GM19043 (cell line): ENCODE data around the gene SNAPC3.
"Not testable (repeated sequence)": the region's sequence is repeated elsewhere in the genome, so short reads cannot be mapped to it uniquely, and the experiment has no call there.

Source experiments
- ATAC-seq: cut with Tn5 transposase; IDR thresholded peaks from one replicate; pipeline ENCODE4 v1.9.1; 2021; ENCODE audit warnings: low read depth; ENCODE audit not compliant: unreplicated experiment

SNAPC3 gene

DNA sequence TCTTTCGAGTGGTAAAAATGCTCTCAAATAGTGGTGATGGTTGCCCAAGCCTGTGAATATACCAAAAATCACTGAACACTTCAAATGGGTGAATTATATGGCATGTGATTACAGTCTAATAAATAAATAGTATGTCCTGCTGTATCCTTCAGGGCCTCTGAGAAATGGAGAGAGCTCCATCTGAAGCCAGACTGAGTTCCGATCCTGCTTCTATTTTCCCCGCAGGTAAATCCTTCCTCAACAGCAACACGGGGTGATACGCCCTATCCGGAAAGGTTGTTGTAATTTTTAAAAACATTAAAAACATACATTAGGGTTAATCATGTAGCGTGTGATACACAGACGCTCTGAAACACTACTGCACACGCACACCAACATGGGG, 695 bp upstream of the SNAPC3 start:
- no peak for ATAC-seq

DNA sequence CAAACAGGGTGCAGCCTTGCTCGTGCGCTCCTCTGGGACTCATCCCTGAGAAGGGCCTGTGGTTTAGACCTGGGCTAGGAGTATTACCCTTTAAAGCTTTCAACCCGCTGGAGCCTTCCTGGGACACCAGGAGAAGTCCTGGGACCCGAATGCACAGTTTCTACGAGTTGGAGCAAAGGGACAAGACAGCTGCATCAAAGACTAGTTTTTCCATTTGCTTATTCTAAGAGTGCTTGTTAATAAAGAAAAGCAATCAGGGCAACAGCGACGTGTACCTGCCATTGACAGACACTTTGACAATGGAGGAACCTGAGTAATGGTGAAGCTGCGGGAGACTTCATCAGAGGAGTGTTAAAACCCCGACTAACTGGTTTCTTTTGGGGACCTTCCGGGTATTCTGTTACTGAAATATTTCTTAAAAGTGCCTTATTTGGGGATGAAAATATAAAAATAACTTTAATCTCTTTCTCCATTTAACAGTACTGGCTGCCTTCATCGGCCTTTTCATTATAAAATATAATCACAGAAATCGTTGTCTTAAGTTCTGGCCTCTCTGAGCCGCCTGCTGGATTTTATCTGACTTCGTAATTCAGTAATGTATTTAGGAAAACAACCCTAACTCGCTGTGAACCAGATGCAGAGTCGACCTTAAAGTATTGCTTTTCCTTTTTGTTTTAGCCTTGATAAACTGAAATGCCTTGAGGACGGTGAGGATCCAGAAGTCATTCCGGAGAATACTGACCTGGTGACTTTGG, 732 bp downstream of the SNAPC3 start:
- peak; percentile 1 for ATAC-seq

DNA sequence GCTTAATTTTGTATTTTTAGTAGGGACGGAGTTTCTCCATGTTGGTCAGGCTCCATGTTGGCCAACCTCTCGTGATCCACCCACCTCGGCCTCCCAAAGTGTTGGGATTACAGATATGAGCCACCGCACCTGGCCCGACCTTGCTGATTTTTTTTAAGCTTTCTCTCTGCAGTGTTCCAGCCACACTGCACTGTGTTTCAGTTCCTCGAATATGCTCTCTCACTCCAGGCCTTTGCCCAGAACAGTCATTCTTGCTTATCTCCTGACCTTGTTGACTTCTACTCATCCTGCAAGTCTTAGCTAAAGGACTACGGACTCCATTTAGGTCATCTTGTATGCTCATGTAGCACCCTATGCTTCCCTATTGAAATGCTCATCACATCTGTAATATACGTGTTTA, 3.3 kb downstream of the SNAPC3 start:
- ATAC-seq: peak; percentile 39

DNA sequence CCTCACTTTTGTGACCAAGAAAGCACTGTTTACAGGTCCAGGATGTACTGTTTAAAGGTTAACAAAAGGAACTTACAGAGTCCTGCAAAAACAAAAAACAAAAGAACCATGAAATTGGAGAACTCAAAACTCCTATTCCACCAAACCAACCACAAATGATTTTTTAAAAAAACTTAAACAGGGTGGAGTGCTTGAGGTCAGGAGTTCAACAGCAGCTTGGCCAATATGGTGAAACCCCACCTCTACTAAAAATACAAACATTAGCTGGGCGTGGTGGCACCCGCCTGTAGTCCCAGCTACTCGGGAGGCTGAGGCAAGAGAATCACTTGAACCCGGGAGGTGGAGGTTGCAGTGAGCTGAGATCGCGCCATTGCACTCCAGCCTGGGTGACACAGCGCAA, 5.0 kb downstream of the SNAPC3 start:
- not testable (repeated sequence) for ATAC-seq

DNA sequence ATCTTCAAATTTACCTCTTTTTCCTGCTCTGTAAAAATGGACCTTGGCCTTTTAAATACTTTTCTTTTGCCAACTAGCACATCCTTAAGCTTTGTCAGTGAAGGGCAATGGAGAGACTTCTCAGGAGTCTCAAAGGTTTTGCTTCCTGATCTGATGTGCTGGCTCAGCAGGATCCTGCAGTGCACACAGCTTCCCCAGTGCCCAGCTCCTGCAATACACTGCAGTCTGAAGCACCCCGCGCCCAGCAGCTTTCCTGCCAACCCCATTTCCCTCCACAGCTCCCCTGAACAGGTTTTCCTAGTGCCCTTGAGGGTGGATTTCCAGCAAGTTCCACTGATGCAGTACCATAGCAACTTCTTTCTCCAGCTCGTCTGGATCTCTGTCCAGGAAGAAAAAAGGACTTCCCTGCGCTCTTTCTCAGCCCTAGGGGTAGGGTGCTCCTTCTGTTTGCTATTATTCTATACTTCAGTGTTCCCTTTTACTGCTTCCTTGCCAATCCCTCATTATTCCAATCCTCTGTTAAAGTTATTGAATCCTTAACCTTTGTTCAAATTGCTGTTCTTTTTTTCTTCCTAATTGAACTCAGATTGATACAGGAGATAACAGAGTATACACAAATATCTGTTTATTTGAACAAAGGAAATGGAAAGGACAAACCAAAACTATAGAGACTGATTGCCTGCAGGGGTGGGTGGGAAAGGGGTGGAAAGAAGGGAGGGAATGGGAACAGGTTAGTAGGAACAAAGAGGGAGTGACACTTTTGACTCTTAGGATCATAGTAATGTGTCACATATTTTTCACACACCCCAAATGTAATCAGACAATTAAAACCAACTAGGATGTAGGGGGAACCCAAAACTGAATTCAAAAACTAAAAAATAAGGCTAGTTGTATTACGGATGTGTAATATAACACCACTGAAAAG, 8.5 kb downstream of the SNAPC3 start:
- ATAC-seq: no peak

DNA sequence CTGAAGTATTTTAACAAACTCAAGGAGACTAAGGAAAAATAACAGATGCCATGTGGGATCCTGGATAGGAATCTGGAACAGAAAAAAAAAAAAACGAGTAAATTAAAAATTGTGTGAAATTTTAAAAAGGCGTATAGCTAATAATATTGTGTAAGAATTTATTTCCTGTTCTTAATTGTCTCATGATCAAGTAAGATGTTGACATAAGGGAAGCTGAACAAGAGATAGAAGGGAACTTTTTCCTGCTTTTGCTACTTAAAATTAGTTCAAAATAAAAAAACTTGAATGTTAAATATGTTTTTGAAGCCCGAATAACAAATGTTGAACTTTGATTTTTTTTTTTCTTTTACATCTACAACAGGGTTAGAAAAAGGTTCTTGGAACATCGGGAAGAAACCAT, 10.5 kb downstream of the SNAPC3 start:
- no peak for ATAC-seq

DNA sequence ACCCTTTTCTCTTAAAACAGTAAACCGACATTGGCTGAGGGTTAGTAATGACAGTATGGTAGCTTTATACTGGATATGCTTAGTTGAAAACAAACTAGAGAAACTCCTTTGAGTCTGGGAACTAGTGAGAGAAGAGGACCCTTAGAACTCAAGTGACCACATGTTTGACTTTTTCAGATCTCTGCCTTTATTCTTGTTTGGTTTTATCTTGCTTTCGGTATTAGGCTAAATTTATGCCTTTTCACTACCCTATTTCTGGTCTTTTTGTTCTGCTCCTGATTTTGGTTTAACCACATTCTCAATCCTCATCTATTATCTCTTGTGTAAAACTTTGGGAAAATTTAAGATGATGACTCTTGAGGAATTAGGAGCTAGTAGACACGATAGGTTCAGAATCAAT, 11.0 kb downstream of the SNAPC3 start:
- ATAC-seq: peak; percentile 55

DNA sequence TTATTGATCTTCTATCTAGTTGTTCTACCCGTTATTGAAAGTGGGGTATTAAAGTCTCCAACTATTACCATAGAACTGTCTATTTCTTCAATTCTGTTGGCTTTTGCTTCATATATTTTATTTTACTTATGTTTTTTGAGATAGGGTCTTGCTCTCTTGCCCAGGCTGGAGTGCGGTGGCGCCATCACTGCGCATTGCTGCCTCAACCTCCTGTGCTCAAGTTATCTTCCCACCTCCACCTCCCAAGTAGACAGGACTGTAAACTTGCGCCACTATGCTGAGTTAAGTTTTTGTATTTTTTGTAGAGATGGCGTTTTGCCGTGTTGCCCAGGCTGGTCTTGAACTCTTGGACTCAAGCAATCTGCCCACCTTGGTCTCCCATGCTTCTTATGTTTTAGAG, 16.2 kb downstream of the SNAPC3 start:
- no peak for ATAC-seq

DNA sequence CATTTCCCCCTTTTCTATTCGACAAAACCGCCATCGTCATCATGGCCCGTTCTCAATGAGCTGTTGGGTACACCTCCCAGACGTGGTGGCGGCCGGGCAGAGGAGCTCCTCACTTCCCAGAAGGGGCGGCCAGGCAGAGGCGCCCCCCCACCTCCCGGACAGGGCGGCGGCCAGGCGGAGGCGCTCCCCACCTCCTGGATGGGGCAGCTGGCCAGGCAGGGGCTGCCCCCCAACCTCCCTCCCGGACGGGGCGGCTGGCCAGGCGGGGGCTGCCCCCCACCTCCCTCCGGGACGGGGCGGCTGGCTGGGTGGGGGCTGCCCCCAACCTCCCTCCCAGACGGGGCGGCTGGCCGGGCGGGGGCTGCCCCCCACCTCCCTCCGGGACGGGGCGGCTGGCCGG, 19.2 kb downstream of the SNAPC3 start:
- not testable (repeated sequence) for ATAC-seq

DNA sequence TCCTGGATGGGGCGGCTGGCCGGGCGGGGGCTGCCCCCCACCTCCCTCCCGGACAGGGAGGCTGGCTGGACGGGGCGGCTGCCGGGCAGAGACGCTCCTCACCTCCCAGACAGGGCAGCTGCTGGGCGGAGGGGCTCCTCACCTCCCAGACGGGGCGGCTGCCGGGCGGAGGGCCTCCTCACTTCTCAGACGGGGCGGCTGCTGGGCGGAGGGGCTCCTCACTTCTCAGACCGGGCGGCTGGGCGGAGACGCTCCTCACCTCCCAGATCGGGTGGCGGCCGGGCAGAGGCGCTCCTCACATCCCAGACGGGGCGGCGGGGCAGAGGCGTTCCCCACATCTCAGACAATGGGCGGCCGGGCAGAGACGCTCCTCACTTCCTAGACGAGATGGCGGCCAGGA, 19.6 kb downstream of the SNAPC3 start:
- not testable (repeated sequence) for ATAC-seq

DNA sequence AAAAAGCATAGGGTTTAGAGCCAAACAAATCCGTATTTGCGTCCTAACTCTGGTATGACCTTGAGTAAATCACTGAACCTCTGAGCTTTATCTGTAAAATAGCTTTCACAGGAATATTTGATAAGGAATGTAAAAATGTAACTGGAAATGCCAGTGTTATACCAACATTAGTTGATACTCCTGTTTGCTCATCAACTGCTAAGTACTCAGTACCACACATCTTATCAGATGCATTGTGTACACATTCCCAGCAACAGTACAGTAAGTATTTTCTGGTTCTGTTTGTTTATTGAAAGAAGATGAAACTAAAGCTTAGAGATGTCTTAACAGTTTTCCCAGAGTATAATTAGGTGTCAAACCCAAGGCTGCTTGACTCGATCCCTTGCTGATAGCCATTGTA, 21.5 kb downstream of the SNAPC3 start:
- ATAC-seq: no peak

DNA sequence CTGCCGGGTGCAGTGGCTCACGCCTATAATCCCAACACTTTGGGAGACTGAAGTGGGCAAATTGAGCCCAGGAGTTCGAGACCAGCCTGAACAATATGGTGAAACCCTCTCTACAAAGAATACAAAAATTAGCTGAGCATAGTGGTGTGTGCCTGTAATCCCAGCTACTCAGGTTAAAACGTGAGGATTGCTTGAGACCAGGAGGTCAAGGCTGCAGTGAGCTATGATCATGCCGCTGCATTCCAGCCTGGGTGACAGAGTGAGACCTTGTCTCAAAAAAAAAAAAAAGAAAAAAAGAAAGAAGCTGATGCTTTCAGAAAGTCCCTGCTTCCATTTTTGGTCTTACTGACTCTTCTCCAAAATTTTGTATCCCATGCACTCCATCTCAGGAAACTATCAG, 31.3 kb downstream of the SNAPC3 start:
- ATAC-seq: no peak

DNA sequence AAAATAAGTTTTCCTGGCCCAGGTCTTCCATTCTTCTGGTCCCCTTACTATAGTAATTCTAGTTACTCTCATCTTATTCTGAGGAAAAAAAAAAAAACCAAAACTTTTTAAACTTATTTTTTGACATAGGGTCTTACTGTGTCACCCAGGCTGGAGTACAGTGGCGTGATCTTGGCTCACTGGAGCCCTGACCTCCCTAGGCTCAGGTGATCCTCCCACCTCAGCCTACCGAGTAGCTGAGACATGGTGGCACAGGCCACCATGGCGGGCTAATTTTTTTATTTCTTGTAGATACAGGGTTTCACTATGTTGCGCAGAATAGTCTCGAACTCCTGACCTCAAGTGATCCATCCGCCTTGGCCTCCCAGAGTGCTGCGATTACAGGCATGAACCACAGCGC, 38.4 kb downstream of the SNAPC3 start:
- ATAC-seq: no peak

DNA sequence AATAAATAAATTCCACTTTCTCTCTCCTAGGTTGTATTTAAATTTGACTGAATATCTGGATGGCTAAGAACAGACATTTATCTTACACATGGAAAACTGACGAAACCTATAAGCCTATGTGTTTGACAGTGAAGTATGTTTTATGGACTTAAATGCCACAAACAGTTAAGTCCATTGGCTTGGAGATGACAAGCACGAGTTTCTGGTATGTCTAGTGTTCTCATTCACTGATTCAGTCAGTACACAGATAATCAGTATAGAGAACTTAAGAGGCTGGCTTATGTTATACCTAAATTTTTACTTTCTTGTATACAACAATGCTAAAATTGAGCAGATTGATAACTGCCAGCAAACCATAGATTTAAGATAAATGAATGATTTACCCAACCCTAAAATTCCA, 38.9 kb downstream of the SNAPC3 start:
- ATAC-seq: no peak

DNA sequence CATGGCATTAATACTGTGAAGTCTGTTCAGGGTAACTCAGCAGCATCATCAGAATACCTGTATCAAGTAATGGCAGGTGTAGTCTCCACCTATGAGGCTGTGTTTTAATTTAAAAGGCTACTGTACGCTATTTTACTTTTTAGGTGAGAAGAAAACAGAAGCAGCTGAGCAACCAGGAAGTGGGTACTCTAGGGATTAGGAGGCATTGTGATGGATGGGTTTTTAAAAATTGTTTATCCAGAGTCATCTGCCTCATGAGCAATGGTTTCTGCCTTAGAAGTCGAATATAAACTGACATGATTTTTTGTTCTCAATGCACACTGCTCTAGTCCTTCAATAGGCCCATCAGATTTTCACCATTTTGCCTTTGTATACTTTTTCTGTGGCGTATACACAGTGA, 45.5 kb downstream of the SNAPC3 start:
- no peak for ATAC-seq

DNA sequence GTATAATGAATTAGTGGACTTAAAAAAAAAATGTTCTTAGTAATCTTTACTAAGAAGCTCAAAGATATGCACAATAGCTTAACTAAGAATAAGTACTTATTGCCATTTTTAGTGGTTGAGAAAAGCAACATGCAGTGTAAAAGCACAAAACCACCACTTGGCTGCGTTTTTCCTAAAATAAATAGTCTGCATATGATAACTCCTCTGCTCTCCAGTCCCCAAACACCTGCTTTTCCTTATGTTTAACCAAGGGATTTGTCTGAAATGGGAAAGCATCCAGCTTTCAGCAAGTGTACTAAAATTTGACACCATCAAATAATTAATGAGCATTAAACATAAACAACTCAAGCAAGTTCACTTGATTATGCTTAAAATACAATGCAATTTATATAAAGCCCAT, 46.7 kb downstream of the SNAPC3 start:
- no peak for ATAC-seq

DNA sequence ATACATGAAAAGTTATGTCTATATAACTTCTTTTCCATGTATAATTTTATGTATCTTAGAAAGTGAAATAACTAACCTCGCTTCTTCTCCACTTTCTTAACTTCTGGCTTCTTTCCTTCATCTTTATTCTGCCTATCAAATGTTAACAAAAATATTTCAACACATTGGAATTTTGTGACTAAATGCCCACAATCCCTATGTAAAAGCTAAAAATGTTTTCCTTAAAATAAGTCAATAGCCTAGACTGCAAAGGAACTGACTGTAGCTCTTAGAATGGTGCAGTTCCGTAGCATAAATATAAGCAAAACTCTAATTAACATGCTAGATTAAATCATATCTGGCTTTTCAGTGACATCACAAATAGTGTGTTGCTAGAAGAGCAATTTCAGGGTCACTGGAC, 47.2 kb downstream of the SNAPC3 start:
- no peak for ATAC-seq

DNA sequence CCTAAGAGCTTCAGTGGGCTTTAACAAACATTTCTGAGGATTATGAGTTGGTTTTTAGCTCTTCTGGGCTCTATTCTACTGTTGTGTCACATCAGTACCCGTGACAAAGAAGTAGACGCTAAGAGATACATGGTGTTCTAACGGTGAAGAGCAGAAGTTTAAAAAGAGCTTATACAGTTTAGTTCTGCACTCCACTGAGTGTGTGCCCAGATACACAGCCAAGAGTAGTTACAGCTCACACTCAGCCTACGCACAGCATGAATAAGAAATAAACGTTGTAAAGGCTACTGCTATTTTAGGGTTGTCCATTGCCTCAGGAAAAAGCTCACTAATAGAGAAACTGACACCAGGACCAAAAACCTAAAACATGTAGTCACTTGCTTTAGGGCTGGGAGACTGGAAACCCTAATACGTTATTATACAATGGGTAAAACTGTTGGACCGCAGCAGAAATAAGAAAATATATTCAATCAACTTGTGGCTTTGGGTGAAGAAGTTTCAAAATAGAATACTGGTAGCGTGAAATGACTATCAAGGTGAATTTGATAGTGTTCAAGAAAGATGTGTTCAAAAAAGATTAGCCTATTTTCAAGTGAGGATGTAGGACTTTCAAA, 53.4 kb downstream of the SNAPC3 start:
- ATAC-seq: no peak

DNA sequence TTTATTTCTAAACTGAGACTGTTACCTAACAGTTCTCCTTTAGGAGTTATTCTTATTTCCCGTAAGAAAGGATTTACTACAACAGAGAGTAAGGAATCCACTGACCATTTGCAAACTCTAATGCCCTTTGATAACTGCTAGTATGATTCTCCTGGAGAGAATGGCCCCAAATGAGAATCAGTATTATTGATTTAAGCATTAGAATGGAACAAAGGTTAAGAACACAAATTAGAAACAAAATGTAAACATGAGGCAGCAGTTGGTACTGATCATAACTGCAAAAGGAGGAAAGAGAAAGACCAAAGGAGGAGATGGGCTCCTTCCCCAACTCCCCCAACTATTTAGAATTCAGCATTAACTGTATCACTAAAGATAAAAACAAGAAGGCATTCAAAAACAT, 57.4 kb downstream of the SNAPC3 start:
- ATAC-seq: no peak

DNA sequence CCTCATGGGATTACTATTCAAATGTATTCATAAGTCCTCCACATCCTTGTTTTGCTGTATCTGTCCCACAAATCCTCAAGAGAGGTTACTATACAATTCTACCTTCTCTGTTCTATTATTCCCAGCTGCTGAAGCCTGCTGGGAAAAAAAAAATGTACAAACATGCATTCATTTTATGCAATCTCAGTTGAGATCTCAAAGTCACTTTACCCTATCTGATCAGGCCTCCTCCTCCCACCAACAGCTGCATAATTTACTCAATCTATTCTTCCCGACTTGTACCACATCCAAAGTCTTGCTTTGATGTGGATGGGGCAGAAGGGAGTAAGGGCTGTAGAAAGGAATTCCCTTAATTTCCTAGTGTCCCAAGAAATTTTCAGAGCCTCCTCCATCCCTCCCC, 59.5 kb downstream of the SNAPC3 start:
- ATAC-seq: no peak

DNA sequence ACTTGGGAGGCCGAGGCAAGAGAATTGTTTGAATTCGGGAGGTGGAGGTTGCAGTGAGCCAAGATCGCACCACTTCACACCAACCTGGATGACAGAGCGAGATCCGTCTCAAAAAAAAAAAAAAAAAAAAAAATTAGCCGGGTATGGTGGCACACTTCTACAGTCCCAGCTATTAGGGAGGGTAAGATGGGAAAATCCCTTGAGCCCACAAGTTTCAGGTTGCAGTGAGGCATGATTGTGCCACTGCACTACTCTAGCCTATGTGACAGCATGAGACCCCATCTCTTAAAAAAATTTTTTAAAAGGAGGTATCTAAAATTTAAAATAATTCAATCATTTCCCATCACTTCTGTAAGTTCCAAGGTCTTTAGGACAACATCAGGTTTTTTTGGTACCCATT, 62.1 kb downstream of the SNAPC3 start:
- ATAC-seq: no peak
